ENCODE measurements around the gene MADD.

Gene MADD

DNA sequence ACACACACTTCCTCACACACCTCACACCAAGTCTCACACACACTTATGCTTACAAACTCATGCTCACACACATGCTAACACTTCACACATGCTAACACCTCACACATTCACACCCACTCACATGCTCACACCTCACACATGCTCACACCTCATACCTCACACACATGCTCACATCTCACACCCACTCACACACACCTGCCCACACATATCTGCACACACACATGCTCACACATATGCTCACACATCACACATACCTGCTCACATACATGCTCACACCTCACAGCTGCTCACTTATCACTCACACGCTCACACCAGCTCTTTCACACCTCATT is 87.0 kb downstream of the MADD start:
- H3K4me3 ChIP-seq (ENCODE audit: low read length): no peak overlapping the region
- DNase-seq (ENCODE audit: low read depth, low spot score): no peak
- no CpG with 5 or more reads among the region's 1 CpG for WGBS (ENCODE audit: insufficient coverage, insufficient read length)
- no peaks in the 10 kb centered on the region for H3K27me3 ChIP-seq (ENCODE audit: control insufficient read depth, insufficient read depth, low read length)
- H3K4me1 ChIP-seq (ENCODE audit: control insufficient read depth, insufficient read depth, low read length): no peaks in the 10 kb centered on the region
- no peak overlapping the region for H3K27ac ChIP-seq (ENCODE audit: low read length)
- H3K9me3 ChIP-seq (ENCODE audit: control insufficient read depth, insufficient read depth, low read length): no peaks in the 10 kb centered on the region
- no peaks in the 10 kb centered on the region for H3K36me3 ChIP-seq (ENCODE audit: control insufficient read depth, insufficient read depth, low read length)

DNA sequence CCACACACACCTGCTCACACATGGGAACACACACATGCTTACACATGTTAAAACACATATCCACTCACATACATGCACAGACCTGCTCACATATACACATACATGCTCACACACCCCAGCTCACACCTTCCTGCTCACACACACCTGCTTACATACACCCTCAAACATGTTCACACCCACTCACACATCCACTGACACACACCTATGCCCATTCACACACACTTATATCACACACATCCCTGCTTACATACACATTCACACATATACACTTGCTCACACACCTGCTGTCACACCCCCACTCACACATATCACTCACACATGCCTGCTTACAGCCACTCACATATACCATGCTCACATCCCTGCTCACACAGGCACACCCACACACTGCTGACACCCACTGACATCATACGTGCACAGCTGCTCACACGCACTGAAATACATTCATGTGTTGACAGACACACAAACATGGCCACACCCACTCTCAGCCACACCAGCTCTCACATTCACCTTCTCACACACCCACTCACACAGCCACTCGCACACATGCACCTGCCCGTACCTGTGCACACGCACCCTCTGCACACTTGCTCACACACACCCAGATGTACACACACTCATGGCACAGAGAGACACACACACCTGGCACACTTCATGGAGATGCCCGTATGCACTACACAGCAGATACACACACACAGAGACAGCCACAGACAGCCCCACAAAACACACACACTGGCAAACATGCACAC is 88.2 kb downstream of the MADD start:
- Histone ChIP-seq H3K27ac (ENCODE audit: low read length) (no peak overlapping the region), H3K4me1 (ENCODE audit: control insufficient read depth, insufficient read depth, low read length) (no peaks in the 10 kb centered on the region), H3K27me3 (ENCODE audit: control insufficient read depth, insufficient read depth, low read length) (no peaks in the 10 kb centered on the region), H3K4me3 (ENCODE audit: low read length) (no peak overlapping the region), H3K9me3 (ENCODE audit: control insufficient read depth, insufficient read depth, low read length) (no peaks in the 10 kb centered on the region), H3K36me3 (ENCODE audit: control insufficient read depth, insufficient read depth, low read length) (no peaks in the 10 kb centered on the region)
- DNase-seq (ENCODE audit: low read depth, low spot score): no peak
- no CpG with 5 or more reads among the region's 6 CpGs for WGBS (ENCODE audit: insufficient coverage, insufficient read length)

DNA sequence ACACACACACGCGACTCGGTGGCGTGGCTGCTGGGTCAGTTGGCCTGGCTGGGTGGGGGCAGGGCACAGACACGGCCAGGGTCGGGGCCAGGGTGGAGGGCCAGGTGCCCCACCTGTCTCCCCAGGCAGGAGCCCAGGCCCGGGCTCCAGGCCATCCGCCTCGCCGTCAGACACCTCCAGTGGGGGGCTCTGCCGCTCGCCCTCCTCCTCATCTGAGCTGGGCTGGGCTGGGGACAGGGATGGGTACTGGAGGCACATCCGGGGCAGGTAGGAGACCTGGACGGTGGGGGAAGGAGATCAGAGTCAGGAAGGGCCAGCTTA is 88.8 kb downstream of the MADD start:
- Histone ChIP-seq H3K36me3 (ENCODE audit: control insufficient read depth, insufficient read depth, low read length) (no peaks in the 10 kb centered on the region), H3K4me1 (ENCODE audit: control insufficient read depth, insufficient read depth, low read length) (no peaks in the 10 kb centered on the region), H3K27me3 (ENCODE audit: control insufficient read depth, insufficient read depth, low read length) (no peaks in the 10 kb centered on the region), H3K27ac (ENCODE audit: low read length) (no peak overlapping the region), H3K9me3 (ENCODE audit: control insufficient read depth, insufficient read depth, low read length) (no peaks in the 10 kb centered on the region), H3K4me3 (ENCODE audit: low read length) (no peak overlapping the region)
- no peak for DNase-seq (ENCODE audit: low read depth, low spot score)
- no CpG with 5 or more reads among the region's 14 CpGs for WGBS (ENCODE audit: insufficient coverage, insufficient read length)

DNA sequence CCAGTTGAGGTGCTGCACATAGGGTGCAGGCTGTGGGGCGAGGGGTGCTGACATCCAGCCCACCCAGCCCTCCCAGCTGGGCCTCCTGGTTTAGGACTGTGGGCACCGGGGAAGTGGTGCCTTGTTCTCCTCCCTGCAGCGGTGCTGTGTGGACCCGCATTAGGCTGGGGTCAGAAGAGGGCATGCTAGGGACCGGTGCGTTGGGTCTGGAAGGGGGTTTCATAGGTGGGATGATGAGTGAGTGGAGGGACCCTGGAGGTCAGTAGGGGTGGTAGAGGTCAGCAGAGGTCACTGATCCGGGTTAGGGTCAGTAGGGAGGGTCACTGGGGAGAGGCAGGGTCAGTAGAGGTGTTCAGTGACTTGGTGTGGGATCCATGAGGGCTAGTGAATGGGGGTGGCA is 89.2 kb downstream of the MADD start:
- H3K9me3 ChIP-seq (ENCODE audit: control insufficient read depth, insufficient read depth, low read length): no peaks in the 10 kb centered on the region
- DNase-seq (ENCODE audit: low read depth, low spot score): no peak
- H3K4me1 ChIP-seq (ENCODE audit: control insufficient read depth, insufficient read depth, low read length): no peaks in the 10 kb centered on the region
- no peaks in the 10 kb centered on the region for H3K36me3 ChIP-seq (ENCODE audit: control insufficient read depth, insufficient read depth, low read length)
- no peaks in the 10 kb centered on the region for H3K27me3 ChIP-seq (ENCODE audit: control insufficient read depth, insufficient read depth, low read length)
- H3K4me3 ChIP-seq (ENCODE audit: low read length): no peak overlapping the region
- no CpG with 5 or more reads among the region's 7 CpGs for WGBS (ENCODE audit: insufficient coverage, insufficient read length)
- H3K27ac ChIP-seq (ENCODE audit: low read length): no peak overlapping the region

DNA sequence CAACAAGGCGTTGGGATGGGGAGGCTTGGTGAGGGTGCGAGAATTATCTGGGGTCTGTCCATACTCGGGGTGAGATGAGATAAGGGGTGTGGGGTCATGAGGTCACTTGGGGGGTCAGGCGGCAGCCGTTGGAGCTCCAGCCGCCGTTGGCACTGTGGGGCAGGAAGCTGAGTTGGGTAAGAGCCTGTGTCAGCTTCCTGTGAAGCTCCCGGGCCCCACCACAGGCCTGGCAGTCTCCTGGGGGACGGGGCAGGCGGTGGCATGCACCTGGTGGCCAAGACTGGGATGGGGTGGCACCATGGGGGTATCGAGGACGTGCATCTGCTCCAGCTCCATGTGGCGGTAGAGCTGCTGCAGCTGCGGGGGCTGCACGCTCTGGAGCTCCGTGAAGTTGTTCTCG is 89.7 kb downstream of the MADD start:
- no peaks in the 10 kb centered on the region for H3K27me3 ChIP-seq (ENCODE audit: control insufficient read depth, insufficient read depth, low read length)
- no peak overlapping the region for H3K27ac ChIP-seq (ENCODE audit: low read length)
- no peaks in the 10 kb centered on the region for H3K9me3 ChIP-seq (ENCODE audit: control insufficient read depth, insufficient read depth, low read length)
- no peaks in the 10 kb centered on the region for H3K36me3 ChIP-seq (ENCODE audit: control insufficient read depth, insufficient read depth, low read length)
- no CpG with 5 or more reads among the region's 17 CpGs for WGBS (ENCODE audit: insufficient coverage, insufficient read length)
- H3K4me3 ChIP-seq (ENCODE audit: low read length): no peak overlapping the region
- H3K4me1 ChIP-seq (ENCODE audit: control insufficient read depth, insufficient read depth, low read length): no peaks in the 10 kb centered on the region
- no peak for DNase-seq (ENCODE audit: low read depth, low spot score)

DNA sequence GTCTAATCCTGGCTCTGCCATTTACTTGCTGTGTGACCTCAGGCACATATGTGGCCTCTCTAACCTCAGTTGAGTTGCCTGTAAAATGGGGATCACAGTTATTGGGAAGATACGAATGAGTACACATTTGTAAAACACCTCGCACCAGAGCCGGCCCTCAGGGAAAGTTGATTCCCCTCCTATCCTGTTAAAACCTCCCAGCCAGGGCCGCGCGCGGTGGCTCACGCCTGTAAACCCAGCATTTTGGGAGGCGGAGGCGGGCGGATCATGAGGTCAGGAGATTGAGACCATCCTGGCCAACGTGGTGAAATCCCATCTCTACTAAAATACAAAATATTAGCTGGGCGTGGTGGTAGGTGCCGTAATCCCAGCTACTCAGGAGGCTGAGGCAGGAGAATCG is 90.4 kb downstream of the MADD start:
- Histone ChIP-seq H3K4me1 (ENCODE audit: control insufficient read depth, insufficient read depth, low read length) (no peaks in the 10 kb centered on the region), H3K9me3 (ENCODE audit: control insufficient read depth, insufficient read depth, low read length) (no peaks in the 10 kb centered on the region), H3K4me3 (ENCODE audit: low read length) (no peak overlapping the region), H3K27ac (ENCODE audit: low read length) (no peak overlapping the region), H3K27me3 (ENCODE audit: control insufficient read depth, insufficient read depth, low read length) (no peaks in the 10 kb centered on the region), H3K36me3 (ENCODE audit: control insufficient read depth, insufficient read depth, low read length) (no peaks in the 10 kb centered on the region)
- no peak for DNase-seq (ENCODE audit: low read depth, low spot score)
- WGBS (ENCODE audit: insufficient coverage, insufficient read length): no CpG with 5 or more reads among the region's 15 CpGs

DNA sequence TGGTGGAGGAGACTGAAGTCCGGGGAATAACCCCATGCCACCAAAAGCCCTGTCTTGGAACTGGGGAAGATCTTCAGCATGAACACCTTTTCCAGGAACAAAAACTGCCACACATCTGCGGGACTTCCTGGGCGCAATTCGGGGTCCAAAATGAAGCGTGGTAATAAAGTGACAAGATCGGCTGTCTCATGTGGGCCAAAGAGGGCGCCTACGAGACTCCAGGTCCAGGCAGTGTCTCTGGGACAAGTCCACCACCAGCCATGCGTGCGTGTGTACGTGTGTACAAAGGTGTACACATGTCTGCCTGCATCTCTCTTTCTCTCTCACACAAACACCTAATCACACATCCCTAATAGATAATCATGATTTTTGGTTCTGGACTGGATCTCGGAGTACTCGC is 91.5 kb downstream of the MADD start:
- no CpG with 5 or more reads among the region's 13 CpGs for WGBS (ENCODE audit: insufficient coverage, insufficient read length)
- no peaks in the 10 kb centered on the region for H3K36me3 ChIP-seq (ENCODE audit: control insufficient read depth, insufficient read depth, low read length)
- no peak overlapping the region for H3K27ac ChIP-seq (ENCODE audit: low read length)
- no peak for DNase-seq (ENCODE audit: low read depth, low spot score)
- H3K4me3 ChIP-seq (ENCODE audit: low read length): no peak overlapping the region
- H3K4me1 ChIP-seq (ENCODE audit: control insufficient read depth, insufficient read depth, low read length): no peaks in the 10 kb centered on the region
- H3K27me3 ChIP-seq (ENCODE audit: control insufficient read depth, insufficient read depth, low read length): no peaks in the 10 kb centered on the region
- H3K9me3 ChIP-seq (ENCODE audit: control insufficient read depth, insufficient read depth, low read length): no peaks in the 10 kb centered on the region

DNA sequence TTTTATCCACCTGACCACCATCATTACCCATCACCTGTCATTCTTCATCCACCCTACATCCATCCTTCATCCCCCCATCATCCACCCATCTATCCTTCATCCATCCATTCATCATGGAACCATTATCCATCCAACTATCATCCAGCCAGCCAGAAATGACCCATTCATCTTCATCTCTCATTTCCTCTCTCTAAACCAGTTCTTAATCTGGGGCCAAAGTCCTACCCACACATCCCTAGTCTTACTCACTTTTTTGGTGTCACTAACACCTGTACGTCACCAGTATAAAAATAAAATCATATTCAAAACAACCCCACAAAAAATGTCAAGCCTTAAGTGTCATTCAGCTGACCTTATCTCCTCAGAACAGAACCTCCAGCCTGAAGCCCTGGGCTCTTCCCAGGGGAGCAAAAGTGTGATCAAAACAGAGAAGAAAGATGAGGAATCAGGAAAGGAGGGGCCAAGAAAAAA is 96.1 kb downstream of the MADD start:
- H3K4me3 ChIP-seq (ENCODE audit: low read length): no peak overlapping the region
- no peak for DNase-seq (ENCODE audit: low read depth, low spot score)
- no peak overlapping the region for H3K27ac ChIP-seq (ENCODE audit: low read length)

DNA sequence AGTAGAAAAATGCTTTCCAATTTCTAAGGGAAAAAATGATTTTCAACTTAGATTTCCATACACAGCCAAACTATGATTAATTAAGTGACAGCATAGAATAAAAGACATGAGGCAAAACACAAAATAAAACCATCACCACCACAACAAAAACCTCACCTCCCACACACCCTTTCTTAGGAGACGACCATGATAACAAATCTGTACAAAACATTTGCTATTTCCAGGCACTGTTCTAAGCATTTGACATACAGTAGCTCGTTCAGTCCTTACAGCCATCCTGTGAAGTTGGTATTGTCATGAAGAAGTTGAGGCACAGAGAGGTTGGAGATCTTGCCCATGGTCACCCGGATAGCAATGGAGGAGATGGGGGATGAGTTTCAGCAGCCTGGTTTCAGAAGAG is 99.7 kb downstream of the MADD start:
- Histone ChIP-seq H3K4me3 (ENCODE audit: low read length) (no peak overlapping the region), H3K4me1 (ENCODE audit: control insufficient read depth, insufficient read depth, low read length) (no peaks in the 10 kb centered on the region), H3K36me3 (ENCODE audit: control insufficient read depth, insufficient read depth, low read length) (no peaks in the 10 kb centered on the region), H3K27me3 (ENCODE audit: control insufficient read depth, insufficient read depth, low read length) (no peaks in the 10 kb centered on the region), H3K27ac (ENCODE audit: low read length) (no peak overlapping the region), H3K9me3 (ENCODE audit: control insufficient read depth, insufficient read depth, low read length) (no peaks in the 10 kb centered on the region)
- no CpG with 5 or more reads among the region's 3 CpGs for WGBS (ENCODE audit: insufficient coverage, insufficient read length)
- DNase-seq (ENCODE audit: low read depth, low spot score): no peak

More for the DNA sequence above, 96.1 kb downstream of the MADD start:
- Histone ChIP-seq H3K9me3 (ENCODE audit: control insufficient read depth, insufficient read depth, low read length) (no peaks in the 10 kb centered on the region), H3K4me1 (ENCODE audit: control insufficient read depth, insufficient read depth, low read length) (no peaks in the 10 kb centered on the region), H3K36me3 (ENCODE audit: control insufficient read depth, insufficient read depth, low read length) (no peaks in the 10 kb centered on the region), H3K27me3 (ENCODE audit: control insufficient read depth, insufficient read depth, low read length) (no peaks in the 10 kb centered on the region)
- 100% methylated on average over 1 of the region's 1 CpG for WGBS (ENCODE audit: insufficient coverage, insufficient read length)

DNA sequence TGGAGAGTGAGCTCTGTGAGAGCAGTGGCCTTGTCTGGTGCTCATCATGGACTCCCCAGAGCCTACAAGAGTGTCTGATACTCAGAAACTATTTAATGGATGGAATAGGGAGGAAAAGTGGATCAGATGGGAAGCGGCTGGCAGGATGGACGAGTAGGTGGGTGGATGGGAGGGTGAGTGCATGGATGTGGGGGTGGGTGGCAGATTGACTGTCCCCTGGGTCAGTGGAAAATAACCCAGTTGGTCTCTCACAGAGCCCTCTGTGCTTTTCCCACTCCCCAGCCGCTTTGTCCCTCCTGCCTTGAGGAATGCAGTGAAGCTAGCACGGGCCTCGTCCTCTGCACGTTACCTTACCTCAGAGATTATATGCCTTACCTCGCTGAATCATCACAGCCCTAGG is 102.5 kb downstream of the MADD start:
- H3K27ac ChIP-seq (ENCODE audit: low read length): no peak overlapping the region
- WGBS (ENCODE audit: insufficient coverage, insufficient read length): no CpG with 5 or more reads among the region's 7 CpGs
- no peak overlapping the region for H3K4me3 ChIP-seq (ENCODE audit: low read length)
- H3K27me3 ChIP-seq (ENCODE audit: control insufficient read depth, insufficient read depth, low read length): no peaks in the 10 kb centered on the region
- H3K4me1 ChIP-seq (ENCODE audit: control insufficient read depth, insufficient read depth, low read length): 0 out of 2 replicates have a peak, but pooled peaks cover 2% of the 10 kb centered on the region
- H3K9me3 ChIP-seq (ENCODE audit: control insufficient read depth, insufficient read depth, low read length): no peaks in the 10 kb centered on the region
- no peak for DNase-seq (ENCODE audit: low read depth, low spot score)
- no peaks in the 10 kb centered on the region for H3K36me3 ChIP-seq (ENCODE audit: control insufficient read depth, insufficient read depth, low read length)

All from iPS DF 6.9 (cell line).